GM19467 (cell line): Measurements from ENCODE around the gene PTGDS.

ENCODE experiments used
- ATAC-seq: cut with Tn5 transposase; IDR thresholded peaks from one replicate; pipeline ENCODE4 v1.9.1; 2021; ENCODE audit warnings: mild to moderate bottlenecking, moderate library complexity; ENCODE audit not compliant: unreplicated experiment

PTGDS gene

DNA sequence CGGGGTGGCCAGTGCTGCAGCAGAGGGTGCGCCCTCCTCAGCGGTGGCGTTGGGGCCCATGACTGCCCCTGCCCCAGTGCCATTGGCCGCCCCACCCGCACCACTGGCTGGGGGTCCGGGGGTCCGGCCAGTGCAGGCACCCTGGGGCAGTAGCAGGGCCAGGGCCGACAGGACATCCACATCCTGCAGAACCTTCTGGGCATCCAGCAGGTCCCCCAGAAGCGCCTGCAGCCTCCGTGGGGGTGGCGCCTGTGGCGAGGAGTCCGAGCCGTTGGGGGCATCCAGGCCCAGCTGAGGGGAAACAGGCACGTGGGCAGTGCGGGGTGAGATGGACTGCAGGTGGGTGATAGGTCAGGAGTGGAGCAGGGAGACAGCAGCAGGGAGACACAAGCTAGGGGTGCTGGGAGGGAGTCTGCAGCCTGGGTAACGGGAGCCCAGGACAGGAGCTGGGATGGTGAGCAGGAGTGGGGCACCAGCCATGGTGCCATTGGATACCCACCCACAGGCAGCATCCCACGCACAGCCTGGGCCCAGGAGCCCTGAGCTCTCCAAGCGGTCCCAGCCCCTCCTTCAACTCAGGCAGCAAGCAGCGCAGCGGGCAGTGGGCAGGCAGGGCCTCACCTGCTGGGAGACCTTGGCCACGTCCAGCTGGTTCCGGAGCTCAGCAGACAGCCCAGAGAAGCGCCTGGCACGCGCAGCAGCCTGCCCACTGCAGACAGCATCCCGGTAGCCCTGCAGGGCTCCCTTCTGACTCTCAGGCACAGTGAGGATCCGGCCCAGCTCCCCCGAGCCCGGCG is 43.7 kb downstream of the PTGDS start:
- ATAC-seq: no peak

DNA sequence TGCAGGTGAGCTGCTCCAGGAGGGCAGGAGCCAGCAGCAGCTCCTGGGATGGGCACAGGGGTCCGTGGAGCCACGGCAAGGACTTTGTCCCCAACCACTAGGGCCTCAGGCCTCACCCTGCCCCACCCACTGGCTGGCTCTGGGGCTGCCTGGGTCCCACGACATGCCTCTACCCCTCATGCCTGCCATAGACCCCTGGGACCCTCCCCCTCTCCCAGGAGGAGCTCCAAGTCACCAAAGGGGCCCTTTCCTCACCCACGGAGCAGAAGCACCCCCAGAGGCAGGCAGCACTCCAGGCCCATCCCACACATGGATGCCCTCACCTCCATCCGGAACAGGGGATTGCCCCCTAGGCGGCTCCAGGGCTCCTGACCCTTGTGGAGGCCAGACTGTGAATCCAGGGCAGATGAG is 44.3 kb downstream of the PTGDS start:
- ATAC-seq: no peak

DNA sequence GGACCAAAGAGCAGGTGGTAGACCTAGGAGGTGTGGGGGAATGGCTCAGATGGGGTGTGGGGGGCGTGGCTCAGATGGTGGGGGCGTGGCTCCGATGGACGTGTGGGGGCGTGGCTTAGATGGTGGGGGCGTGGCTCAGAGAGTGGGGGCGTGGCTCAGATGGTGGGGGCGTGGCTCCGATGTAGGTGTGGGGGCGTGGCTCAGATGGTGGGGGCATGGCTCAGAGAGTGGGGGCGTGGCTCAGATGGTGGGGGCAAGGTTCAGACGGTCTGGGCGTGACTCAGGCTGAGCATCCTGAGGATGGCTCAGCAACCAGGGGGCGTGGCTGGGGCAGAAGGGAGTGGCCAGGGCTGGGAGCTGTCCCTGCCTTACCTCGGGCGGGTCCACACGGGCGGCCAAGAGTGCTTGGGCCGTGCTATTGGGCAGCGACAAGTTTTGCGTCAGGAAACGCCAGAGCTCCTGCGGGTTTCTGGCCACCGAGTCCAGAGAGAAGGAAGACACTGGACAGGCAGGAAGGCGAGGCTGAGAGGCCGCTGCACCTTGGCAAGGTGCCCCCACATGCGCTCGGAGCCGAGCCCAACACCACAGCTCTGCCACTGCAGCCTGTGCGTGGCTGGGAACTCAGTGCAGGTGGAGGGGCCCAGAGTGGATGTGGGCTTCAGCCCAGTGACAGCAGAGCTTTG is 44.8 kb downstream of the PTGDS start:
- no peak for ATAC-seq

DNA sequence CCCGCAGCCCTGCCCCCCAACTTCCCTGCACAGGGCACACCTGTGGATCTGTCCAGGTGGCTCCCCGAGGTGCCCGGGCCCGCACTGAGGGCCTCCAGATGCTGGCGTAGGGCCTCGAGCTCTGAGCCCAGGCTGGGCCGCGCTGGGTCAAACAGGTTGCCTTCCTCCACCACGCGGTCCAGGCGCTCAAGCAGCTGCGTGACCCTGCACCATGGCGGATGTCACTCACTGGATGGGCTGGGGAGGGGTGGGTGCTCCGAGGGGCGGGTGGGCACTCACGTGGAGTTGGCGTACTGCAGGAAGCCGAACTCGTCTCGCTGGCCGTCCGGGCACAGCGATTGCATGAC is 45.3 kb downstream of the PTGDS start:
- ATAC-seq: no peak

DNA sequence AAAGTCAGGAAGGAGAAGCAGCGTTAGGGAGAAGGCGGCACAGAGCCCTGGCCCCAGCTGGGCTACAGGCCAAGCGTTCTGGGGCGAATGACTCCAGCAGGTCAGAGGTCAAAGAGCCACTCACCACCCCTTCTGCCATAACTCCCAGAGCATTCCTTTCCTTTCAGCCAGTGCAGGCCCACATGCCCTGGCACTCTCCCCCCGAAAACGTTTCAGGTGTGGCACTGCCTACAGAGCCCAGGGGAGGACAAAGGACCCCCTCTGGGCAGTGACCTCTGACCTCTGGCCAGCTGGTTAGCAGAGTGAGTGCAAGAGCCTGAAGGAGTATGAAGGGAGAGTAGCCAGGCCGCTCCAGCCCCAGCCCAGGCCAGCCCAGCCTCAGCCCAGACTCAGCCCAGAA is 45.9 kb downstream of the PTGDS start:
- ATAC-seq: no peak

DNA sequence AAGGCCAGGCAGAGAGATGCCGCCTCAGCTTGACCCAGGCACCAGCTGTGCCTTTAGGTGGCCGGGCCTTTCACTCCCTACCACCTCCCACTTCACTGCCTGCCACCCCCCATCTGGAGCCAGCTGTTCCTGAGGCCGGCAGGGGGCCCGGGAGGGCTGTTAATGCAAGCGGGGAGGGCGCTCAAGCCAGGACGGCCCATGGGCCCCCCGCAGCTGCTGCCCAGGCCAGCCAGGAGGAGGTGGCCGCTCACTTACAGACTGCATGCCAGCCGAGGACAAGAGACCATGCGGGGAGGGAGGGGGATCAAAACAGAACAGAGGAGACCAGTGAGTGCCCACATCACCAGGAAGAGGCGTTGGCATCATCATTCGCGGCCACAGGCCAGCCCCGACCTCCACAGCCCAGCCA is 46.3 kb downstream of the PTGDS start:
- no peak for ATAC-seq

DNA sequence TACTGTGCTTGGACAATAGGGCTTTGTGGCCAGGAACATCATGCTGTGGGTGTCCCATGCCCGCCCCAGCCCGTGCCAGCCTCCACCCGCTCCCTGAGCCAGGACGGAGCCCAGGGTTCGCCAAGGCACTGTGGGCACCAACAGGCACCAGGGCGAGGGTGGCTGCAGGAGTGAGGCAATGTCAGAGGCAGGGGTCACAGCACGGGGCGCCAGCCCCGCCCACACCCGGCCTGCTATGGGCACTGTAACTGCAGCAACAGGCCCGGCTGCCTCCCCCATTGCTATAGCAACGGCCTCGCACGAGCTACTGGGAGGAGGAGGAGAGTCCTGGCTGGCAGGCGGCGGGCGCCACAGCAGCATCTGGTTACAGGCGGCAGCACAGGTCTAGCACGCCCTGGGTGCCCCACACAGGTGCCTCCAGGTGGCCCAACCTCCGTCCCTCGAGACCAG is 48.2 kb downstream of the PTGDS start:
- no peak for ATAC-seq

DNA sequence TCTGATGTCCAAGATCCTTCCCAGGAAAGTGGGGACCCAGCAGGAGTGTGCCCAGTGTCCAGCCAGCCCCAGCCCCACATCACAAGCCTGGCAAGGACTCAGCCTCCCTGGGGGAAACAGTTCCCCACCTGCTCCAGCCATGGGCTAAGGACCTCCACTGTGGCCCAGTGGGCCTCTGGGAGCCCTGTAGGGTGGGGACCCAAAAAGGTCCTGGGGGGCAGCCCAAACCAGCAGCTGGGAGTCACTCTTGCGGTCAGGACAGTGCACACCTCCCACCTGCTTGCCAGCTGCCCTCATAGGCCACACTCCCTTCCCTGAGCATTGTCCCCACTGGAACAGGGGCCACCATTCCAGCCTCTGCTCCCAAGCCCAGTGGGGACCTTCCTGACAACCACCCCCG is 49.1 kb downstream of the PTGDS start:
- ATAC-seq: no peak

DNA sequence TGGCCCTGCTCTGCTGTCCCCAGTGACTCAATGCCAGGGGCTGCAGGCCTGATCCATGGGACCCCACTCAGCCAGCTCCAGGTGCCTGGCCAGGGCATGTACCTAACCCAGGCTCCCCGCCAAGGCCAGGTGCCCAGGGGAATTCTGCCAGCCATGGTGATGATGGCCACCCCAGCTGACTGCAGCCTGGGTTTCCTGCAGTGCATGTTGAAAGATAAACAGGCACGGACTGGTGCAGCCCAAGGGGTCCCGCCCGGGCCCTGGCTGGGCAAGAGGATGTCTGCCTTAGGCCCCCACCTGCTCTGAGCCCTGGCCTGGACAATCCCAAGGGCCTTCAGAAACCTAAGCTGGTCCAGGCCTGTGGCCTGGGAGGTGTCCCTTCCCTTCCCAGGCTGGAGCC is 49.5 kb downstream of the PTGDS start:
- ATAC-seq: no peak

DNA sequence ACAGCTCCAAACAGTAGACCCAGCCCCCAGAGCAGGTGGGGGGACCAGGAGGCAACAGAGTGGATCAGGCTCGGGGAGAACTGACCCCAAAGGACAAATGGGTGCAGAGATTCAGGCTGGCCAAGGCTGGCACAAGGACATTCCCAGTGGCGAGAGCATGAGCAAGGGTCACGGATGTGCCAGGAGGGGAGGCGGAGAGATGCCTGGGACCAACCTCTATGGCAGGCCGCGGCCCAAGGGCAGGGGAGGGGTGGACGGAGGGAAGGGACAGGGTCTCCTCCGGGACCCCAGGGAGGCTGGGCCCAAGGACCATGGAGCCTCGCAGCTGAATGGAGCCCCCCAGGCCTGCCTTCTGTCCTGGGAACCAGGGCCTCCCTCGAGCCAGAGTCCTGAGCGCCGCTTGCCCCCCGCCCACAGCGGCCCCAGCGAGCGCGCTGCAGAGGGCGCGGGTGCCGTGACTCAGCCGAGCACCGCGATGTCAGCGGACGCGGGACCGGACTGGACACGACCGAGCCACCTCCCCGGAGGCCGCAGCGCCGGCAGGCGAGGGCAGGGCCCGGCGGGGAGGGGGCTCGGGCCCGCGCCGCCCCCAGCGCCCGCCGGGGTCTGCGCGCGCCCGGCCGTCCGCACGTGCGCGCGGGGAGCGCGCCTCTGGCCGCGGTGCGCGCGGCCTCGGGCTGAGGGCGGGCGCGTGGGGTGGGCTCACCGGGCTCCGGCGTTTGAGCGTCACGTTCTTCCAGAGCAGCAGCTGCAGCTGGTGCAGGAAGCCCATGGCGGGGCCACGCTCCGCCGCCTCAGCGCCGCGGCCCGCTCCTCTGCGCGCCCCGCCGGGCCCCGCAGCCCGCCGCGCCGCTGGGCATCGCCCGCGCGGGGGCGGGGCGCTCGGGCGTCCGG is 50.3 kb downstream of the PTGDS start, which contains the start of gene ABCA2:
TSS of gene ABCA2 (minus strand) at position 869 of the 894 bp plus-strand sequence. CDS start at position 772, 97 bp downstream.
- no peak for ATAC-seq

DNA sequence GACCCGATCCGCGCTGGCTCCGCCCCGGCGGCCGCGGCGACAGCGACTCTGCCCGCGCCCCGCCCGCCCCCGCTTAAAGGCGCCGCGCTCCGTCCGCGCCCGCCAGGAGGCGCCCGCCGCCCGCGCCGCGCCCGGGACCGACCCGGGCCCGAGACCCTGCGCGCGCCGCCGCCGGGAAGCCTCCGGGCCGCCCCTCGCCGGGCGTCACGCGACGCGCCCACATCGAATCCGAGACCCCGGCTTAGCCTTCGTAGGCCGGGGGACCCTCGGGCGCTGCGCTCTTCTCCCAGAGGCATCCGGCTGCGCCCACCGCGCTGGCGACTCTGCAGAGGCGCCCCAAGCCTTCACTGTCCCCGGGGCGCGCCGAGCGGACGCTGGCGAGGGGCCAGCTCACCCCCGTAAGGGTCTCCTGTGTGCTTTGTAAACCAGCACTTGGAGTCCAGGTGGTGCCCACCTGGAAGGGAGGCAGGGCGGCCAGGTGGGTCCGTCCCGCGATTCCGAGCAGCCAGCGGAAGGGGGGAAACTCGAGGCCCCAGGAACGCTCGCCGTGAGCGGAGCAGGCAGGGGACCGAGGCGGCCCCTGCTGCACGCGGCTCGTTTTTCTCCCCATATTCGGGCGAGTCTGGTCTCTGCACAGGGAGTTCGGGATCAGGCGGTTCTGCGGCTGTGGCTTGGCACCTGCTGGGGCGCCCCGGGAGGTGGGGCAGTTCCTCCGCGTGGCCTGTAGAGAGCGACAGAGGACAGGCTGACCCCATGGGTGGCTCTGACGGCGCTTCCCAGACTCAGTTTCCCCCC is 51.2 kb downstream of the PTGDS start:
- no peak for ATAC-seq

DNA sequence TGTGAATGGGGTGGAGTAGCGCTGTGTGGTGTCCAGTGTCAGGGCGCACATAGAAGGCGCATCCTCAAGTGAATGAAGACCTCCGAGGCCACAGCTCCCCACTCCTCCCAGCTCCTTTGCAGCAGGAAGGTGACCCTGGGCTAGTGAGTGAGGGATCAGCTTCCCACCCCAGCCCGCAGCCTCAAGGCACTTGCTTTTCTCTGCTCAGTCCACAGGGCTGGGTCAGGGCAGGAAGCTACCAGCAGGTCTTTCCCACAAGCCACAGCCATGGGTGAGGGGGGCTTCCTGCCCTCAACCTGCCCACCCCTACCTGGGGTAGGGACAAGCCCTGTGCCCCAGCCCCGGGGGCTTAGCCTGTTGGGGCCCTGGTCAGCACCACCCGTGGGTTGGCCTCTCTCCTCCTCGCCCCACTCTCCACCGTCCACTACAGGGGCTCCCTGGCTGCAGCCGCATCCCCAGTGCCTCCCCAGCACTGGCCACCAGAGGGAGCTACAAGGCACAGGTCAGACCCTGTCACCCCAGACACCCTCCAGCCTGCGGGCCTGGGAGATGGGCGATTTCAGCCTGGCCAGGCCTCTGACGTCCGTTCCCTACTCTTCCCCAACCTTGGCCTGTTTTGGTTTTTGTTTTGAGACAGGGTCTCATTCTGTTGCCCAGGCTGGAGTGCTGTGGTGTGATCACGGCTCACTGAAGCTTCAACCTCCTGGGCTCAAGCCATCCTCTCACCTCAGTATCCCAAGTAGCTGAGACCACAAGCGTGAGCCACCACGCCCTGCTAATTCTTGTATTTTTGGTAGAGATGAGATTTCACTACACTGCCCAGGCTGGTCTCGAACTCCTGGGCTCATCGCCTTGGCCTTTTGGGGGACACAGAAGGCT is 52.0 kb downstream of the PTGDS start:
- ATAC-seq: no peak

DNA sequence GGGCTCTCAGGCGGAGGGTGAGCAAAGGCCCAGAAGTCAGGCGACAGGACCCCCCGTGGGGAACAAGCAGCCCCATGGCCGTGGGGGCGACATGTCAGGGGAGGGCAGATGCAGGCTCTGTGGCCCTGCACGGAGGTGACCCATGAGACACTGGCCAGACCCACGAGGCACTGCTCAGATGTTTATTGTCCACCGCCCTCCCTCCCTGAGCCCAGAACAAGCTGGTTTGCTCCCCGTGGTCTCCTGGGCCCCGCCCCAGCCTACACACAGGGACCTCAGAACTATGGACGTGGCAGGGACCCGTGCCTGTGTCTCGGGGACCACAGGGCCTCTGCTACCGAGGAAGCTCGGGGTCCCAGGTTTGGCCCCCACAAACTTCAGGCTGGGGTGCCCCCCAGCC is 52.7 kb downstream of the PTGDS start:
- ATAC-seq: no peak

DNA sequence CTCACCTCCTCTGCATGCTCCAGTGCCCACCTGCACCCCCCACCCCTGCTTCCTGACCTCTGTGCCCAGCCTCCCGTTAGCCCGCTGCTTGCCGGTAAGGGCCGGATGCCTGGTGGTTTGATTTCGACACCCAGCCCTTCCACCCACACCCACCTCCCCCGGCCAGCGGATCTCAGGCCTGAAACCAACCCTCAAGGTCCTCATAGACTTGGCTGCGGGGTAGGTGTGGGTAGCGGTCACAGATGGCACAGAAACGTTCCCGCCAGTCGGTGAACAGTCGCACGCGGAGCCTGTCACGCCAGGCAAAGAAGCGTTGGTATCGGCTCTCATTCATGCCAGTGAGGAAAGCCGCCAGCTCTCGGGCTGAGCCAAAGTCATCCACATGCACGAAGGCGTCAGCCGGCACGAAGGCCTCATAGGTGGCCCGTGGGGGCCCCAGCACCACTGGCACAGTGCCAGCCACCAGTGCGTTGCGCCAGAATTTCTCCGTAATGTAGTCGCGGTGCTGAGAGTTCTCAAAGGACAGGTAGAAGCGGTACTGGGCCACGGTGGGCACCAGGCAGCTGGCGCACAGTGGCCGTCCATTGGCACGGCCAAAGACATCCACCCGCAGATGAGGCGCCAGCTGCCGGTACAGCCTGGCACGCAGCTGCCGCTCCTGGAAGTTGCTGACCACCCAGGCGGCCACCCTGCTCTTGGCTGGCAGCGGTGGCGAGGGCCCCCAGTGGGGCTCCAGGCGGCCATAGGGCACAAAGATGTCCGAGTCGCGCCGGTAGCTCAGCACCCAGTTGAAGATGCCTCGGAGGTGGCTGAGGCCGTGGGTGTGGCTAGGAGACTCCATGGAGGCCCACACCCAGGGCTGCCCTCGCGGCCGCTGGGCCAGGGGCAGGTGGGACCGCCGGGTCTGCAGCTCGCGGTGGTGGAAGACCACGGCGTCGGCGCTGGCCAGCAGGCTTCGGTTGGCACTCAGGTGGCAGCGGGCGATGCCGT is 53.5 kb downstream of the PTGDS start:
- ATAC-seq: no peak
